Stimulated activated CD8-positive, alpha-beta memory T cell treated with anti-CD3 and anti-CD28 coated beads, Interleukin-15, amount 100 ng/mL, for 24 hours (primary cell): Measurements from ENCODE around the gene CLEC6A.
"Not testable (repeated sequence)": the region's sequence is repeated elsewhere in the genome, so short reads cannot be mapped to it uniquely, and the experiment has no call there.

Experiments
- DNase-seq: peaks from one replicate; pipeline ENCODE4 v3.0.0-alpha.2; 2020; ENCODE audit warnings: low read depth

The CLEC6A gene

GRCh38 chr12:8455727-8456360, at the start of gene CLEC6A:
CLEC6A (plus strand) TSS chr12:8455962; CDS start chr12:8456112, 150 bp downstream.
- no peak for DNase-seq

DNA sequence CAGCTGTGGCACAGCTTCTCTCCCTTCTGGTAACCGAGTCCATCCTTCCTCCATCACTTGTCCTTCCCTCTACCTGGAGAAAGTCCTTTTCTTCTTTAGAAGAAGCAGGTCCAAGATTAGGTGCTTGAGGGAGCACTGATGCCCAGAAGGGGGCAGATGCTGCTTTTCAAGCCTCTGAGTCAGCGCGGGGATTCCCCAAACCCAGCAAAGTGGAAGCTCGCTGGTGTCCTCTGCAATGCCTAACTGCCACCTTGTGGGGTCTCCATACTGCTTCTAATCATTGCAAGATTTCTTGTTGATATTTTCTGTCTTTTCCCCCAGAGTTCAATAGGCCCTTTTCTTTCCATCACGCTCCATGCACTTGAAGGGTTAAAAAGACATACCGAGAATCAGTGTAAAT, 36.2 kb upstream of the CLEC6A start:
- DNase-seq = not testable (repeated sequence)

DNA sequence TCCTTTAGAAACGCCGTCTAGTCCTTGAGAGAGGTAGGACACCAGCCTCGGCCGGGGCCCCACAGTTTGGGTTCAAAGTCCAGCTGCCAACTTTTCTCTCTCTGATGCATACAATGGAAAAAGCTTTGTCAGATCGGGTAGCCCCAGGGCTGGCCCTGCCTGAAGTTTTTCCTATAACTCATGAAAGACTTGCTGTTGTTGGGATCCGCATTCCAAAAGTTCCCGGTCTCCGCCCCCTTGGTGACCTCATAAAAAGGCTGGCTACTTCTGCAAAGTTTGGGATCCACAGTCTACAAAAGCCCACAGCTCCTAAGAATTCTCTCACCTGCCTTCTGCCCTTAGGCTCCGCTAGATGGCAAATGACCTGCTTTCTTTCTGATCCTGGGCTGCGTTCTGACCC, 35.3 kb upstream of the CLEC6A start:
- DNase-seq = no peak

DNA sequence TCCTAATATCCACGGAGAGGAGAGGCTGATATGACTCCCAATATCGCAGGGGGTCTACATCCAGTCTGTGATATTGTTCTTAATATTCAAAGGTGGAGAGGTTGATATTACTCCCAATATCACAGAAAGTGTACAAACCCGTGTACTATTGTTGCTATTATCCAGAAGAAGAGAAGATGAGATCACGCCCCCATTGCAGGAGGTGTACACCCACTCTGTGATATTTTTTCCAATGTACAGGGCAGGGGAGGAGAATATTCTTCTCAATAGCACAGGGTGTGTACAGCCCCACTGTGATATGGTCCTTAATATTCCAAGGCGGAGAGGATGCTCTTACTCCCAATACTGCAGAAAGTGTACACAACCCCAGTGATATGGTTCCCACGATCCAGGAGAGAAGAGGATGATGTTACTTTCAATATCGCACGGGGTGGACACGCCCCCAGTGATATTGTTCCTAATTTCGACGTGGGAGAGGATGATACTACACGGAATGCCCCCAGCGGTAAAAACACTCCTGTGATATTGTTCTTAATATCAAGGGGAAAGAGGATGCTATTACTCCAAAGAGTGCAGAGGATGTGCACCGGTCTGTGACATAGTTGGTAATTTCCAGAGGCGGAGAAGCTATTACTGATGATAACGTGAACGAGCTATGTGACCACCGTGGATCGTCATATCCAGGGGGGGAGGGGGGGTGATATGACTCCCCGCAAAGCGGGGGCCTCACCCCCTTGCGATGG, 11.1 kb upstream of the CLEC6A start:
- DNase-seq = not testable (repeated sequence)

DNA sequence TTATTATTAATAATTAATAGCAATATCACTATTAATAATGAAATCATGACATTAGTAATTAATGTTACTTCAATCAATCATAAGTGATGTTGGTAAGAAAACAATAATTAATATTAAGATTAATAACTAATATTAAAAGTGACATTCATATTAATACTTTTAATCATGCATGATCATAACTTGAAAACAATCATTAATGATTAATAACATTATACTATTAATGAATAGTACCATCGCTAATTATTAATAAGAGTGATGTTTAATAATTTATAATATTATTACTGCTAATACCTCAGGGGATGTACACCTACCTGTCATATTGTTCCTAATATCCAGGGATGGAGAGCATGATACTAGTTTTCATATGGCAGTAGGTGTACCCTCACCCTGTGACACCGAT, 10.0 kb upstream of the CLEC6A start:
- DNase-seq = no peak

DNA sequence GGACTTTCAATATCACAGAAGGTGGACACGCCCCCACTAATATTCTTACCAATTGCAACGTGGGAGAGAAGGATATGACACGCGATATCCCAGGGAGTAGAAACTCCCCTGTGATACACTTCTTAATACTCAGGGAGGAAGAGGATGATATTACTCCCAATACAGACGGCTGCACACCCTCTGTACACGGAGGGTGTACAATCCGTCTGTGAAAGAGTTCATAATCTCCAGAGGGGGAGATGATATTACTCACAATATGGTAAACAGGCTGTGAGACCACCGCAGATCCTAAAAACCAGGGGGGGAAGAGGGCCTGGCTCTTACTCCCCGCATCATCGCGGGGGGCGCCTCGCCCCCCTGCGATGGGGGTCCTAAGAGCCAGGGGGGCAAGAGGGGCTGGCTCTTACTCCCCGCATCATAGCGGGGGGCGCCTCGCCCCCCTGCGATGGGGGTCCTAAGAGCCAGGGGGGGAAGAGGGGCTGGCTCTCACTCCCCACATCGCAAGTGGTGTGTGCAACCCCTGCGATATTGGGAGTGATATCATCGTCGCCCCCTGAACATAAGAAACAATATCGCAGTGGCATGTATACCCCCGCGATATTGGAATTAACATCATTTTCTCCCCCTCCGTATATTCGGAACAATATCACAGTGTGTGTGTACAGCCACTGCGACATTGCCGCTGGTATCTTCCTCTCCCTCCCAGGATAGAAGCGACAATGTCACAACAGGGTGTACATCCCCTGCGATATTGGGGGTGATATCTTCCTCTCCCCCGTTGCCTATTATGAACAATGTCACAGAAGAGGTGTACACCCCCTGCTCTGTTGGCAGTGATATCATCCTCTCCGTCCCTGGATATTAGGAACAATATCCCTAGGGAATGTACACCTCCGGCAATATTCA, 8.9 kb upstream of the CLEC6A start:
- DNase-seq = no peak

DNA sequence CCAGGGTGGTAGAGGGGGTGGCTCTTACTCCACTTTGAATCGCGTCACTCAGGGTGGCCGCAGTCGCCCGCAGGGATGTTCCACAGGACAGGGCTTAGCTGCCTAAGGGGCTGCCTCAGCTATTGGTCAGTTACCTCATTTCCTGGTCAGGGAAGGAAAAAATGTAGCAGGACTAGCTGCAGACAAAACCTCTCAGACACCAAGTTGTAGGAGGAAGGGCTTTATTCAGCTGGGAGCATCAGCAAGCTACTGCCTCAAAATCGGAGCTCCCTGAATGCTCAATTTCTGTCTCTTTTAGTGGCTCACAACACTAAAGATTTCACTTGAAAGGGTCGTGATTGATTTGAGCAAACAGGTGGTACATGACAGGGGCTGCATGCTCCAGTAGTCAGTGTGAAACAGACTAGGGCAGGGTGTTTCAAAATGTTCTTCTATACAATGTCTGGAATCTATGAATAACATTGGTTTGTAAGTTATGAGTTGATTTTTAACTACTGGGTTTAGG, 6.4 kb upstream of the CLEC6A start:
- DNase-seq = no peak

DNA sequence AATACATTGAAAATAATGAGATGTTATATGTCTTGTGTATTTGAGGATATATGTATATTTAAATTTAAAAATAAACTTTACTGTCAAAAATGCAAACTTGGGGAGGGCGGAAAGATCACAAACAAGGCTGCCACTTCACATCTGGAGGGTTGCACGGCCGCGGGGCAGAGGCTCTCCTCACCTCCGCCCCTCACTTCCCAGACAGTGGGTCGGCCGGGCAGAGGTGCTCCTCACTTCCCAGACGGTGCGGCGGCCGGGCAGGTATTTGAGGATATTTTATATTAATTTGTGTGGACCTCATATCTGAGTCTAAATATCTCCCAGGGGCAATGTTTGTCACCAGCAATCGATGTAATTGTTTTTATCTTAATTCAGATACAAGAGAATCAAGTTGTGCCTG, 3.7 kb upstream of the CLEC6A start:
- DNase-seq = no peak

GRCh38 chr12:8453021-8453513, 2.7 kb upstream of the CLEC6A start:
- DNase-seq = no peak

GRCh38 chr12:8453796-8454195, 2.0 kb upstream of the CLEC6A start:
- DNase-seq = no peak

- DNase-seq = no peak
These were observed 491 bp upstream of the CLEC6A start for GRCh38 chr12:8455271-8455670.

GRCh38 chr12:8461426-8461825, 5.7 kb downstream of the CLEC6A start:
- DNase-seq = no peak

GRCh38 chr12:8465301-8465996, 9.7 kb downstream of the CLEC6A start:
- no peak for DNase-seq

- DNase-seq = no peak
These were observed 10.5 kb downstream of the CLEC6A start for GRCh38 chr12:8466241-8466640.

- DNase-seq = no peak
These were observed 15.3 kb downstream of the CLEC6A start for GRCh38 chr12:8471090-8471489.

DNA sequence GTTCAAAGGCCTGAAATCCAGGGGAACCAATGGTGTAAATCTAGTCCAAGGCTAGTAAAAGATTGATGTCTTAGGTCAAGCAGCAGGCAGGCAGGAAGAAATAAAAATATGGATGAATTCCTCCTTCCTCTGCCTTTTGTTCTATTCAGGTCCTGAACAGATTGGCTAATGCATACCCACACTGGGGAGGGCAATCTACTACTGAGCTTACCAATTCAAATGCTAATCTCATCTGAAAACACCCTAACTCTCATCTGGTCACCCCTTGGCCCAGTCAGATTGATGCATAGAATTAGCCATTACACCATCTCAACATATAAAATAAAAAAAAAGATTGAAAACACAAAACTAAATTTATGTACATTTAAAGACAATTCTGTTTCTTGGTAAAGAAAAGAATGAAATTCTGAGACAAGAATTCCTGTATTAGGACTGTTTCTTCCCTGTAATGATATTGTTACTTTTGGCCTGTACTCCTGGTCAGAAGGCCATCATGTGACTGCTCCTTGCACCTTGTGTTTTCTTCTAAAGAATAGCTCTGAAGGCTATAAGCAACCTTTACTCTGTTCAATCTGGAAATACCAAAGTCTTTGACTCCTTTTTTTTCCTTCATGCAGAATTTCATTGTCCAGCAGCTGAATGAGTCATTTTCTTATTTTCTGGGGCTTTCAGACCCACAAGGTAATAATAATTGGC, 19.9 kb downstream of the CLEC6A start:
- no peak for DNase-seq

DNA sequence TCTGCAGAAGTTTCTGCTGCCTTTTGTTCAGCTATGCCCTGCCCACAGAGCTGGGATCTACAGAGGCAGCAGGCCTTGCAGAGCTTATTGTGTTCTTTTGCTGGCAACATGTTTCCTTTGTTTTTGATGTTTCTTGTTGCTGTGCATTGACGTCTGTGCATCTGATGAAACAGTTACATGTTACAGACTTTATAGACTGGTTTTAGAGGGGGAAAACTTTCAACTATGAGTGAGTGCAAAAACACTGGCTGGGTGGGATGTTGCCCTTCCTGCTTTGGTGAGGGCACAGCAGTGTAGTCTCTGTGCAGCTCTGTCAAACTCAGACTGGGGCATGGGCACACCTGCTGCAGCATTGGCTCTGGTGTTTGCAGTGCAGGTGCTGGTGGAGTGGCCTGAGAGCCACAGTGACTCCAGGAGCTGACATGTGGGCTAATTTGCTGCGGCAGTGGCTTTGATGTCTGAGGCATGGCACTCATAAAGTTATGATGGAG, 26.9 kb downstream of the CLEC6A start:
- no peak for DNase-seq

- DNase-seq = no peak
These were observed 27.3 kb downstream of the CLEC6A start for GRCh38 chr12:8483079-8483478.

GRCh38 chr12:8491646-8492530, 36.1 kb downstream of the CLEC6A start:
- DNase-seq = no peak

DNA sequence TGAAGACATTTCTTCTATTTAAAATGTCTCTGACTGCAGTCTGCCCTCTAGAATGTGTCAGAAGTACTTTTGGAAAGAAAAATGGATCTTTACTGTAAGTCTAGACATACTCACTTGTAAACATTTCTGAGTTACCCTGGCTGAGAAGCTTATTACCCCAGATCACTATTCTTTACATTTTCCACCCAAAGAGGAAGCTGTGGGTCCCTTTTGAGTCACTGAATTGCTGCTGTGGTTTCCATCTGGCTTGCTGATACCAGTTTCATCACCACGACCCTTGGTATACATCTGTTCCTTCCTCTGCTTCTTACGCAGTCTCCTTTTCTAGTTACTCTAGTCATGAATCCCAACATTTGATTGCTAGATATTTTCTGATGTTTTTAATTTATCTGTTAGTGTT, 37.3 kb downstream of the CLEC6A start:
- no peak for DNase-seq
